GM19099 (cell line): Measurements from ENCODE around the gene CEBPZ.

ENCODE experiments used
- POLR2A ChIP-seq: IDR thresholded peaks from 3 replicates; pipeline ENCODE4 v1.6.1; 2011; ENCODE audit warnings: low read depth; ENCODE audit not compliant: insufficient read length; ENCODE audit errors: extremely low read depth

CEBPZ gene

GRCh38 chr2:37230581-37230980, 815 bp downstream of the CEBPZ start:
- TF ChIP-seq POLR2A, result no peak

GRCh38 chr2:37228788-37229187, 2.6 kb downstream of the CEBPZ start:
- no peak for TF ChIP-seq POLR2A

- no peak for TF ChIP-seq POLR2A
These were observed 4.5 kb downstream of the CEBPZ start for GRCh38 chr2:37226863-37227262.

GRCh38 chr2:37224063-37224462, 7.3 kb downstream of the CEBPZ start:
- no peak for TF ChIP-seq POLR2A

GRCh38 chr2:37223131-37223530, 8.3 kb downstream of the CEBPZ start:
- no peak for TF ChIP-seq POLR2A

- no peak for TF ChIP-seq POLR2A
These were observed 12.3 kb downstream of the CEBPZ start for GRCh38 chr2:37219046-37219445.

- TF ChIP-seq POLR2A, result no peak
These were observed 16.1 kb downstream of the CEBPZ start for GRCh38 chr2:37215250-37215649.

GRCh38 chr2:37211939-37212338, 19.5 kb downstream of the CEBPZ start:
- no peak for TF ChIP-seq POLR2A

- TF ChIP-seq POLR2A, result no peak
These were observed 20.2 kb downstream of the CEBPZ start for GRCh38 chr2:37211212-37211611.

GRCh38 chr2:37205689-37206341, 25.6 kb downstream of the CEBPZ start:
- TF ChIP-seq POLR2A, result no peak

- TF ChIP-seq POLR2A, result no peak
These were observed 27.7 kb downstream of the CEBPZ start for GRCh38 chr2:37203708-37204107.

GRCh38 chr2:37201766-37202165, 29.6 kb downstream of the CEBPZ start:
- no peak for TF ChIP-seq POLR2A

GRCh38 chr2:37201208-37201607, 30.2 kb downstream of the CEBPZ start:
- TF ChIP-seq POLR2A, result no peak

- TF ChIP-seq POLR2A, result no peak
These were observed 32.7 kb downstream of the CEBPZ start for GRCh38 chr2:37198681-37199065.

- peak; percentile 78 for TF ChIP-seq POLR2A
These were observed 34.8 kb downstream of the CEBPZ start, which contains the start of gene CEBPZOS for GRCh38 chr2:37196320-37197195. TSS of gene CEBPZOS (plus strand) at chr2:37196496. CDS start at chr2:37199705, 3,209 bp downstream.

GRCh38 chr2:37192551-37192950, 38.8 kb downstream of the CEBPZ start:
- TF ChIP-seq POLR2A, result no peak
